GM18951 (cell line): ENCODE data around the gene IGSF5.
"Not testable (repeated sequence)": the region's sequence is repeated elsewhere in the genome, so short reads cannot be mapped to it uniquely, and the experiment has no call there.

Experiments used
- POLR2A ChIP-seq: IDR thresholded peaks from 4 replicates; pipeline ENCODE4 v1.6.1; 2011; ENCODE audit warnings: mild to moderate bottlenecking; ENCODE audit not compliant: insufficient read length, insufficient read depth; ENCODE audit errors: extremely low read depth
- in situ Hi-C: fragments of 300-500 bp; cut with MboI; formaldehyde crosslinking; loops from one replicate; pipeline ENCODE4 v1.12.0; 2022; ENCODE audit warnings: low sequenced_read_pairs, mixed read lengths, inconsistent platforms; ENCODE audit not compliant: unreplicated experiment

IGSF5 gene

DNA sequence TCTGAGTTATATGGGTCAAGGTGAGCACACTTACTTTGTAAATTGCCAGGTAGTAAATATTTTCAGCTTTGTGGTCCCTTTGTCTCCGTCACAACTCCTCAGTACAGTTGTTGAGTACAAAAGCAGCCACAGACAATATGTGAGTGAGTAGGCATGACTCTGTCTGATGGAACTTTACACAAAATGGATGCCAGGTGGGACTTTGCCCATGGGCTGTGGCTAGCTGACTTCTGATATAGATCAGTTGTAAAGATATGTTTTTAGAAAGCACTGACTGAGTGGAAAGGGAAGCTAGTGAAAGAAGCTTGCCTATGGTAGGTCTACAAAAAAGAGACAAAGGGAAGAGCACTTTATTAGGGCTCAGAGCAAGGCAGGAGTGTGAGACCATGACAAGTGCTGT, 23.1 kb upstream of the IGSF5 start:
- TF ChIP-seq POLR2A, result no peak
- in situ Hi-C loops, result no loop called here

DNA sequence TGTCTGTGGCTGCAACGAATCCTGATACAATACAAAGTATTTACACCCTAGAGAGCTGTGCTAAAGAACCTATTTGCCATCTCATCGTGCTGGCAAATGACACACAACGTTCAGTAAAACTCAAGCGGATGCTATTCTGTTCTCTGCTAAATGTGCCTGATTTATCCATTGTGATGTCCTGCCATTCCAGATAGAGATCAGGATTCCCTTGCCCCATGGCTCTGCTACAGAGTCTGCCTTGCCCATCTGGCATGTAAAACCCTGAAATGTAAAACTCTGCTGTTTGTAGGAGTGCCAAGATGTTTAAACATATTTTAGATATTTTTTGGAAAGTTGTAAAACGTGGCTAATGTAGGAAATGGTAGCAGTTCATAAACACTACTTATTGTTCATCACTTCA, 20.0 kb upstream of the IGSF5 start:
- in situ Hi-C loops, result no loop called here
- no peak for TF ChIP-seq POLR2A

DNA sequence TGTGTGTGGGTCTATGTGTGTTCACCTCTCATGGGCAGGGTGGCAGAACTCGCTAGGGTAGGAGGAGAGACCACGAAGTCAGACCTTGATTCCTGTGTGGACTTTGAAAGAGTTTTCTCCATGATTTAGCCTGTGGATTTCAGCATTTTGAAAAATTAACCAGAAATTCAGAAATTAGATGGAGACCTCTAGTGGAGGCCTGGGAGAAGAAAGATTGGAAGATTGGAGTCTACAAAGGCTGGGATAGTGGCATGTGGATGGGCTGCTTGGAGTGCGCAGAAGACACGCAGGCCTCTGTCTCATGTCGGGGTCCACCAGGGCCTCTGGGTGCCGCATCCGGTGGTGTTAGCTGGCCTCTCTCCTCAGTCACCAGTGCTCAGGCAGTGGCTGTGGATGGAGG, 18.9 kb upstream of the IGSF5 start:
- TF ChIP-seq POLR2A, result no peak
- in situ Hi-C loops, result no loop called here

DNA sequence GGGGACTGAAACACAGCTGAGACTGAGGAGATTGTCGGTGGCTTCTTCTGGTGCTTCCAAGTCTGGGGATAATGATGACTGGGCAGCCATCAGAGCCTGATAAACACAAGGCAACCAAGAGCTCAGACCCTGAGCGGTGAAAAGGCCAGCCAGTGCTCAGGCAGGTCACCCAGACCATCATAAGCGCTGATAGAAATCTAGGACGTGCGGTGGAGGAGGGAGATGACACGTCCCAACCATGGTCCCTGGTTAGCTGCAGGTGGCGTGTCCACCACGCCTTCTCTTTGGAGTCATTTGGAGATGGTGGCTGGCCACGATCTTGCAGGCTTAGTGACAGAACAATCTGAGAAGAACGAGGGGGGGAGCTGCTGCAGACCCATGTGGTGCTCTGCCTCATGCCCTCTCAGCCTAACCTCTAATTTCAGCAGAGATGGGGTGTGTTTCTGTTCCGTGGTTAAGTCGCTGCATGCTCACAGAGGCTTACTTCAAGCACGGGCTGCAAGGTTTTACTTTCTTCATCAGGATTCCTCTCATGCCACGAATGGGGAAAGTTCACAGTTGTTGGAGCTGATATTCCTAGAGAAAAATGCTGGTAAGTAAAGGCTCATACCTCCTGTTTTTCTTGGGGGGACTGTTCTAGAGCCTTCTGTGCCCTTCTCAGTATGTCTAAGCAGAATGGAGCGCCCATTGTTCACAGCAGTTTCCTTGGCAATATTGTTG, 17.4 kb upstream of the IGSF5 start:
- in situ Hi-C loops, result no loop called here
- no peak for TF ChIP-seq POLR2A

DNA sequence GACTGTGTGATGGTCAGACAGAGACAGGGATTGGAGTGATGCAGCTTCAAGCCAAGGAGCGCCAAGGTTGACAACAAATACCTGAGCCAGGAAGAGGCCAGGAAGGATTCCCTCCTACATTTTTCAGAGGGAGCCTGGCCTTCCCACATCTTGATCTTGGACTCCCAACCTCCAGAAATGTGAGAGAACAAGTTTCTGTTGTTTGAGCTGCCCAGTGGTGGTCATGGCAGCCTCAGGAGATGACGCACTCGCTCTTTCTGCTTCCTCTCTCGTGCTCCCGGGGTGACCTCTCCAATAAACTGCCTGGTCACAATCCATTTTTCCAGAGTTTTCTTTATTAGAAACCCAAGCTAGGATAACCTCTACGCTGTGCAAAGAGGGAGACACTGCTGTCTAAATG, 16.6 kb upstream of the IGSF5 start:
- TF ChIP-seq POLR2A, result no peak
- in situ Hi-C loops, result no loop called here

DNA sequence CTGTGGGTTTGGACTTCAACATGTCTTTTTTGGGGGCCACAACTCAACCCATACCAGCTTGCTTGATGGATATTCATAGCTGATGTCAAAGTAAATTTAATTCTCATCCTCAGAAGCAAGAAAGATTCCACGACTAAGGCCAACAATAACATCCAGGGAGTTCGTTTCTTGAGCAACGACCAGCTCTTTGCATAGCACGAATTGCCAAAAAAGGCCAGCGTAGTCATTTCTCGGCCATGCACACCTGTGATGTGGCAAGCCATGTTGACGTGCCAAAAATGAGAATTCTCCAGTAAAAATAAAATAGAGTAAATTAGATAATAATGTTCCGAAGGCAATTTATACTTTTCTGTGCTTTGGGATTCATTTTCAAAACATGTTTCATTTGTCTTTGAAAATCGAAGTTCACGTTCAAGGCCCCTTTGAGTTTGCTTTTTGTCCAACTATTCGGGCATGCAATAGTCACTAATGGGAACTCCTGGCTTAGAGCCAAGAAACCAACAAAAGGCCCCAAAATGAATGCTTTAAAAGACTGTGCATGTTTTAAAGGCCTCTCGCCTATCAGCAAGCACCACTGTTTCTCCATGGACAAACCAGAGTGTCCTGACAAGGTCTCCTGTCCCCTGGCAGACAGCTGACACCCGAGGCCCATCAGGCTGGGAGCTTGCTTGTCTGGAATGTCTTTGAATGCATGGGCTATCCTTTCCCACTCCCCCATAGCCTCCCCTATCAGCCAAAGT, 14.4 kb upstream of the IGSF5 start:
- no peak for TF ChIP-seq POLR2A
- in situ Hi-C loops, result no loop called here

DNA sequence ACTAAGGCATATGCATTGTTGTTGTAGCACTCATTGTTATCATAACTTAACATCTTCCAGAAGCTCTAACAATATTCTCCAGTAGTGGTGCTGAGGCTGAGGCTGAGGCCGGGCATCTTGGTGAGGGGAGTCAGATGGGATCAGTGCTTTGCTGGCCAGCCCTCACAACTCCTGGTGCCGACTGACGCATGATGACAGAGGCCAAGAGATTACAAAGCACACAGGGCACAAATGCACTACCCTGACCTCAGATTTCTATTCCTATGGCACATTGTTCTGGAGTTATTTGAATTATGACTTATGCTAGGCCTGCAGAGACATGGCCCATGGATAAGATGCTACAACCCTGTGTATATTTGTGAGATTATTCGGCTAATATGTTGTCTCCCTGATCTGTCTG, 8.3 kb upstream of the IGSF5 start:
- in situ Hi-C loops, result no loop called here
- no peak for TF ChIP-seq POLR2A

DNA sequence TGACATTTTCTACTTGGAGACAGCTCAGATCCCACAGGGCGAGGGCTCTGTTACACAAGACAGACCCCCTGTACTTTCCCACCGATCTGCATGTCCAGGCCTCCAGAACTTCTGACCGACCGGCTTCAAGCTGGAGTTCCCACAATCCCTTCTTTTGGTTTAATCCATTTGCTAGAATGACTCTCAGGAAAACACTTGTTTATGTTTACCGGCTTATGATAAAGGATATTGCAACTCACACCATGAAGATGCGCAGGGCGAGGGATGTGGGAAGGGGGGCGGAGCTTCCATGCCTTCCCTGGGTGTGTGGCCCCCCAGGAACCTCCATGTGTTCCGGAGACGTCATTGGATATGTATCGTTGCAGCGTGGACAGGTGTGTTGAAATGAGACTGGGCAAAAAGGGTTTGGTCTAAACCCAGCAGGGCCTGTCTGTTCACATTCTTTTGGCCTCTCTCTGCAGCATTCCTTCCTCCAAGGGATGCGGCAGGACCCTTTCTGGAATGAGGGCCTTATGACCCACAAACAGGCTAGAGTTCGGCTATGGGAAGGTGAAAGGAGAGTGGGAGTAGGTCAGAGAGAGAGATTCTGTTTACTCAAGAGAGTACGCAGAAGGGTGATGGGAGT, 7.5 kb upstream of the IGSF5 start:
- TF ChIP-seq POLR2A, result no peak
- in situ Hi-C loops, result no loop called here

DNA sequence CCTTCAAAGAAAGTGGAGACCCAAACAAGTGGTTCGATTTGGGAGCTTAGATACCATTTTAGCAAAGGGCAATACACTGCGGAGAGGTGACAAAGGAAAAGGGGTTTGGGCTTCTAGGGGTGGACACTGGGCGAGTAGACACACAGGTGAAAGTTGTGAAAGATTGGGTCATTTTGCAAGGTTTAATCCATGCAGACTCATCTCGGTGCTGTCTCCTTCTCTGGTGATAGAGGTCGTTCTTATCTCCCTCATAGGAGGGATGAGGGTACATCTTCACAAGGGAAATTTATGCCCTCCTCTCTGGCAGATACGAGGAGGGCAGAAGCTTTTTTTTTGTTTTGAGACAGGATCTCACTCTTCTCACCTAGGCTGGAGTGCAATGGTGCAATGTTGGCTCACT, 6.4 kb upstream of the IGSF5 start:
- TF ChIP-seq POLR2A, result no peak
- in situ Hi-C loops, result no loop called here

DNA sequence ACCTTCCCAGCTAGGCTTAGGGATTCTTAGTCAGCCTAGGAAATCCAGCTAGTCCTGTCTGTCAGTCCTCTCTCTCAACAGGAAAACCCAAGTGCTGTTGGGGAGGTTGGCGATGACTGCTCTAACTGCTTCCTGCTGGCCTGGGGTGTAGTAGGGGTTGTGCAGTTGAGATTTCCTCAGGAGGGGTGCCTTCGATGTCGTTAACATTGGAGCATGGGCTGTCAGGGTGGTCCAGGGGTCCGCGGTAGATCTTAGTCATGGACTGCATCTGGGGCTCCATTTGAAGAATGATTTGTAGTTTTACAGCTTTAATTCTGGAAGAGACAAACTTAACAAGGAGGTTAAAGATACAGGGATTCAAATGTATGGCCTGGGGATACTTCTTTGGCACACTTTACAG, 5.5 kb upstream of the IGSF5 start:
- in situ Hi-C loops, result not testable (repeated sequence)

DNA sequence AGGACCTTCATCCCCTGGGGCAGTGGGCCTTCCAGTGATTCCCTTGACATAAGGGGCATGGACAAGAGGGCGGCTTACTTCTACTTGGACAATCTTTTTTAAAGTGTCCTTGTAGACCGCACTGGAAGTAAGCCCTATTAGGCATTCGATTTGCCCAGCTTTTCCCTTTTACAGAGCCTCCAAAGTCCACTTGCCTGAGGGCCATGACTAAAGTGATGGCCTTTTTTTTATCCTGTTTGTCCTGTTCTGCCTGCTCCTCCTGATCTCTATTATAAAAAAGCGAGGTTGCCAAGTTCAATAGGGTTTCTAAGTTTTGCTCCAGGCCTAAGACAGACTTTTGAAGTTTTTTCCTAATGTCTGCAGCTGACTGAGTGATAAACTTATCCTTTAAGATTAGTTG, 2.4 kb upstream of the IGSF5 start:
- in situ Hi-C loops, result not testable (repeated sequence)

DNA sequence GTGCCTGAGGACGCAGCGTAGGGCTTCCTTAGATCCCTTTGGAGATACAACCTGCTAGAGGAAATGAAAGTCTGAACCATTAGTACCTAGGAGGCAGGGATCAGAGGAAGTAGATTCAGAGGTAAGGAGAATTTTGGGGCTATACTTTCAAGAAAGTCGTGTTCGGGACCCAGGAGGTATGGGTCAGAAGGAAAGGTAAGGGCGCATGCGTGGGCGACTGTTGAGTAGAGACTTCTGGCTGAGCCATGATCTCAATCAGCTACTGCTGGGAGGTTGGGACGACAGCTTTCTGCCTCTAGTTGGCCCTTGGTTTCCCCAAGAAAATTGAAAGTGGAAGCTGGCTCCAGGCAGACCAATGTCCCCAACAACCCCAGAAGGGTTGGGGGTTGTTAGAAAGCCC, 349 bp downstream of the IGSF5 start:
- in situ Hi-C loops, result not testable (repeated sequence)

DNA sequence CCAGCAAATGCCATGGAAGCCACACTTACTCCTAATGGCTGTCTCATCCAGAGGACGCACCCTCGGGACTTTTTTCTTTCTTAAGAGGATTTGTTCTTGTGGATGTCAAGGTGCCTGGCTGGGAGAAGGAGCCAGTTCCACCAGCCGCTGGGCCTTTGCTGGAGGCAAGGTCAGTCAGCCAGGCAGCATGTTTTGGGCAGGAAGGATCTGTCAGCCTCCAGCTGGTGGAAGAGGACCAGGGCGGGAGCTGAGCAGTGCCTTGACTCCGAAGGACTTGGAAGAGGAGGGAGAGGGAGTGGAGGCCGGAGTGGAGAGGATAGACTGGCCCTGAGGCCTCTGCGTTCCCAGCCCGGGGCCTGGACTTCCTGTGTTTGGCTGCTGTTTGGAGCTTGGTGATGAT, 5.7 kb downstream of the IGSF5 start:
- no peak for TF ChIP-seq POLR2A
- in situ Hi-C loops, result no loop called here

DNA sequence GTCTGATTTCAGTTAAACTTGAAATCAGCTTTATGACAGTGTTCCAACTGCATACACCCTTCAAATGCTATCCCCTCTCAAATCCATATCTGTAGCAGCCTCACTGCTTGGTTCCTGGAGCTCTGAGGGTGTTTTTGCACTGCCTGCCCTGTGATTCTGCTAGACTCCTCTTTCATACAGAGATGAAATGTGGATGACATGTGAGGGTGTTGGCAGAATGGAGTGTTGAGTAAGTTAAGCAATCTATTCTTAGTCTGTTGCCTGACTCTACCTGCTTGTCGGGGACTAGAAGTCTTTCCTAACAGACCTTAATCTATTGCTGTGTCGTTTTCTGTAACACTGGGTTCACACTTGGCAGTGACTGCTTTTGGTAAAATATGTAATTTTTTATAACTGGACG, 9.8 kb downstream of the IGSF5 start:
- TF ChIP-seq POLR2A, result no peak
- in situ Hi-C loops, result no loop called here
